ENCODE data around the gene TCF4.

The TCF4 gene

GRCh38 chr18:55355223-55355622, 232.8 kb downstream of the TCF4 start:
- no peak for ATAC-seq
- no peak for TF ChIP-seq BACH2 (CRISPR knock-in tag; IDR thresholded peaks at IDR 0.05; ENCODE audit: borderline replicate concordance)
- TF ChIP-seq CREB5 (CRISPR knock-in tag; IDR thresholded peaks at IDR 0.05; ENCODE audit: low read depth), result no peak
- no peak for TF ChIP-seq ZFP30 (CRISPR knock-in tag; IDR thresholded peaks at IDR 0.05)

GRCh38 chr18:55354795-55355194, 233.2 kb downstream of the TCF4 start:
- ATAC-seq, result peak; percentile 67
- TF ChIP-seq ISL1 (CRISPR knock-in tag; IDR thresholded peaks at IDR 0.05) (peak; percentile 45), TCF4 (CRISPR knock-in tag; IDR thresholded peaks at IDR 0.05; ENCODE audit: borderline replicate concordance) (peak; percentile 63; the same call in 1 of the 2 replicates), TSHZ2 (CRISPR knock-in tag; IDR thresholded peaks at IDR 0.05) (peak; percentile 27; the same call in 1 of the 2 replicates), CSDC2 (CRISPR knock-in tag; IDR thresholded peaks at IDR 0.05) (no peak)

GRCh38 chr18:55353806-55354205, 234.2 kb downstream of the TCF4 start:
- TF ChIP-seq POU6F1 (CRISPR knock-in tag; IDR thresholded peaks at IDR 0.05; ENCODE audit: borderline replicate concordance, low read depth), result no peak
- TF ChIP-seq ZNF70 (CRISPR knock-in tag; IDR thresholded peaks at IDR 0.05), result no peak
- no peak for TF ChIP-seq ZNF565 (CRISPR knock-in tag; conservative IDR thresholded peaks at IDR 0.05; ENCODE audit: low read depth)
- TF ChIP-seq ZC3H10 (CRISPR knock-in tag; IDR thresholded peaks at IDR 0.05), result no peak
- TF ChIP-seq PPARA (CRISPR knock-in tag; IDR thresholded peaks at IDR 0.05; ENCODE audit: borderline replicate concordance), result no peak
- no peak for TF ChIP-seq BACH2 (CRISPR knock-in tag; IDR thresholded peaks at IDR 0.05; ENCODE audit: borderline replicate concordance)
- no peak for TF ChIP-seq CSDC2 (CRISPR knock-in tag; IDR thresholded peaks at IDR 0.05)
- no peak for TF ChIP-seq CSRNP3 (CRISPR knock-in tag; IDR thresholded peaks at IDR 0.05)
- no peak for TF ChIP-seq TOX (CRISPR knock-in tag; IDR thresholded peaks at IDR 0.05; ENCODE audit: borderline replicate concordance)
- TF ChIP-seq CREB5 (CRISPR knock-in tag; IDR thresholded peaks at IDR 0.05; ENCODE audit: low read depth), result no peak
- TF ChIP-seq OSR1 (CRISPR knock-in tag; IDR thresholded peaks at IDR 0.05), result no peak
- TF ChIP-seq RARB (CRISPR knock-in tag; IDR thresholded peaks at IDR 0.05), result no peak
- no peak for TF ChIP-seq ZFP3 (CRISPR knock-in tag; IDR thresholded peaks at IDR 0.05)
- TF ChIP-seq ZFP30 (CRISPR knock-in tag; IDR thresholded peaks at IDR 0.05), result no peak
- no peak for TF ChIP-seq TSHZ2 (CRISPR knock-in tag; IDR thresholded peaks at IDR 0.05)
- TF ChIP-seq SNAI2 (CRISPR knock-in tag; IDR thresholded peaks at IDR 0.05), result no peak
- TF ChIP-seq ZNF8 (CRISPR knock-in tag; IDR thresholded peaks at IDR 0.05), result no peak
- TF ChIP-seq ISL1 (CRISPR knock-in tag; IDR thresholded peaks at IDR 0.05), result no peak
- peak; percentile 29; the same call in 1 of the 3 replicates for ATAC-seq

Data from SK-N-SH treated with all-trans-retinoic acid at 6 μM for 48 hours (cell line).